Inflammatory macrophage treated with lipopolysaccharide for 1 hour (primary cell): ENCODE data around the gene TTC33.
"Not testable (repeated sequence)": the region's sequence is repeated elsewhere in the genome, so short reads cannot be mapped to it uniquely, and the experiment has no call there.

Experiments used
- DNase-seq, 2 donors: peaks; one replicate each; pipeline ENCODE4 v3.0.0-alpha.2; 2020 to 2022

The TTC33 gene

GRCh38 chr5:40679148-40679912, 76.4 kb downstream of the TTC33 start:
- peak; percentile 96 to 98 for DNase-seq

- peak in 1 of 2 donors; percentile 67 for DNase-seq
Observed at GRCh38 chr5:40678460-40679147, 77.2 kb downstream of the TTC33 start.

GRCh38 chr5:40678026-40678425, 77.7 kb downstream of the TTC33 start:
- DNase-seq, result peak; percentile 73 to 77

- DNase-seq, result no peak
Observed at GRCh38 chr5:40677456-40677855, 78.3 kb downstream of the TTC33 start.

- DNase-seq, result peak in 1 of 2 donors; percentile 11
Observed at GRCh38 chr5:40676613-40677343, 79.0 kb downstream of the TTC33 start.

- peak in 1 of 2 donors; percentile 20 for DNase-seq
Observed at GRCh38 chr5:40675396-40676133, 80.2 kb downstream of the TTC33 start.

GRCh38 chr5:40674661-40675235, 81.0 kb downstream of the TTC33 start:
- DNase-seq, result no peak

GRCh38 chr5:40672425-40672824, 83.3 kb downstream of the TTC33 start:
- peak; percentile 89 to 93 for DNase-seq

GRCh38 chr5:40669606-40670390, 86.0 kb downstream of the TTC33 start:
- peak in 1 of 2 donors; percentile 38 for DNase-seq

GRCh38 chr5:40667161-40667663, 88.5 kb downstream of the TTC33 start:
- peak in 1 of 2 donors; percentile 47 for DNase-seq

GRCh38 chr5:40666657-40667056, 89.1 kb downstream of the TTC33 start:
- DNase-seq, result no peak

- DNase-seq, result no peak
Observed at GRCh38 chr5:40665635-40666298, 90.0 kb downstream of the TTC33 start.

GRCh38 chr5:40660751-40661150, 95.0 kb downstream of the TTC33 start:
- no peak for DNase-seq

- no peak for DNase-seq
Observed at GRCh38 chr5:40656766-40657165, 99.0 kb downstream of the TTC33 start.

GRCh38 chr5:40656091-40656490, 99.7 kb downstream of the TTC33 start:
- DNase-seq, result not testable (repeated sequence)

GRCh38 chr5:40655138-40655537, 100.6 kb downstream of the TTC33 start:
- DNase-seq, result peak; percentile 35

GRCh38 chr5:40654377-40654991, 101.3 kb downstream of the TTC33 start:
- DNase-seq, result no peak

- no peak for DNase-seq
Observed at GRCh38 chr5:40653221-40654022, 102.3 kb downstream of the TTC33 start.

GRCh38 chr5:40652441-40653220, 103.1 kb downstream of the TTC33 start:
- DNase-seq, result no peak
